Stimulated activated effector memory CD8-positive, alpha-beta T cell treated with anti-CD3 and anti-CD28 coated beads, Interleukin-12 subunit alpha, Interleukin-12 subunit beta, amount 100 ng/mL, for 72 hours (primary cell): ENCODE data around the gene RAB6B.
"Not testable (repeated sequence)": the region's sequence is repeated elsewhere in the genome, so short reads cannot be mapped to it uniquely, and the experiment has no call there.

Source experiments
- ATAC-seq: fragments of 150-1000 bp; cut with Tn5 transposase; 2 replicates; pipeline ENCODE4 v1.10.0; 2021
- DNase-seq, 2 donors: peaks; one replicate each; pipeline ENCODE4 v3.0.0; 2021 to 2022; ENCODE audit warnings: low spot score in 2 of 2
- H3K27ac Mint-ChIP-seq: one replicate; pipeline ENCODE4 v1.8.0; 2022; ENCODE audit warnings: mild to moderate bottlenecking, mixed read lengths
- H3K36me3 Mint-ChIP-seq: one replicate; pipeline ENCODE4 v1.8.0; 2022; ENCODE audit warnings: mild to moderate bottlenecking, mixed read lengths
- H3K4me1 Mint-ChIP-seq: one replicate; pipeline ENCODE4 v1.8.0; 2022; ENCODE audit warnings: mixed read lengths
- H3K4me3 Mint-ChIP-seq: one replicate; pipeline ENCODE4 v1.8.0; 2022; ENCODE audit warnings: mild to moderate bottlenecking, mixed read lengths
- H3K9me3 Mint-ChIP-seq: one replicate; pipeline ENCODE4 v1.8.0; 2022; ENCODE audit warnings: mixed read lengths

The RAB6B gene

GRCh38 chr3:133782454-133782853, 113.2 kb downstream of the RAB6B start:
- no peaks in the 10 kb centered on the region for H3K4me1 Mint-ChIP-seq

GRCh38 chr3:133781570-133781969, 114.1 kb downstream of the RAB6B start:
- Mint-ChIP-seq H3K36me3 (no peaks in the 10 kb centered on the region), H3K9me3 (no peaks in the 10 kb centered on the region), H3K27ac (no peak overlapping the region), H3K4me1 (no peaks in the 10 kb centered on the region), H3K4me3 (no peak overlapping the region)
- no peak for ATAC-seq
- no peak for DNase-seq

More at GRCh38 chr3:133782454-133782853, 113.2 kb downstream of the RAB6B start:
- ATAC-seq (no peak), DNase-seq (no peak)
- Mint-ChIP-seq H3K4me3 (no peak overlapping the region), H3K9me3 (no peaks in the 10 kb centered on the region), H3K27ac (no peak overlapping the region), H3K36me3 (no peaks in the 10 kb centered on the region)

DNA sequence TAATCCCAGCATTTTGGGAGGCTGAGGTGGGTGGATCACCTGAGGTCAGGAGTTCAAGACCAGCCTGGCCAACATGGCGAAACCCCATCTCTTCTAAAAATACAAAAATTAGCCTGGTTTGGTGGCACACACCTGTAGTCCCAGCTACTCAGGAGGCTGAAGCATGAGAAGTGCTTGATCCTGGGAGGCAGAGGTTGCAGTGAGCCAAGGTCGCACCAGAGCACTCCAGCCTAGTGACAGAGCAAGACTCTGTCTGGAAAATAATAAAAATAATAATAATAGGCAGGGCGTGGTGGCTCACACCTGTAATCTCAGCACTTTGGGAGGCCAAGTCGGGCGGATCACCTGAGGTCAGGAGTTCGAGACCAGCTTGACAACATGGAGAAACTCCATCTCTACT, 114.9 kb downstream of the RAB6B start:
- not testable (repeated sequence) for ATAC-seq, H3K36me3 Mint-ChIP-seq, H3K4me3 Mint-ChIP-seq, H3K27ac Mint-ChIP-seq, DNase-seq, H3K9me3 Mint-ChIP-seq, H3K4me1 Mint-ChIP-seq

DNA sequence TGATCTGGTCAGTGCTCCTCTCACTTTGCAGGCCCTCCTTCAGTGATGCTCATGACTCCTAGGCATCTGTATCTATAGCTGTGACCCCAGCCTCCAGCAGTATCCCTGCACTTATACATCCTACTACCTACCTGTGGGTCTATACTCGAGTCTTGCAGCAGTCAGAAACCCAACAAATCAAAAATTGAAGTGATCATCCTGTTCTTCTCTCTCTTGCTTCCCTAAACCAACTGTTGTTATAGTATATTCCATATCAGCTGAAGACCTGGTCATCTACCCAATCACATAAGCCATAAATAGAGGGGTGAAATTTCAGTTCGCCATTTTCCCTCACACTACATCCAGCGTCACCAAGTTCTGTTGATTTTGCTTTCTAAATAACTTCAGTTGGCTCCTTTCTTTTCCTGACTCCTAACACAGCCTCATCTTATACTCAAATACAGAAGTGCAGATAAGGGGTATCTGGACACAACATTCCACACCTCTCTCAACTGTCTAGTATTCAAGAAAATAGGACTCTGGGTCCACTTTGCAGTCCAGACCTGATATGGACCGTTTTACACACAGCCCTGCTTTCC, 116.0 kb downstream of the RAB6B start:
- ATAC-seq: no peak
- no peak for DNase-seq
- H3K9me3 Mint-ChIP-seq: no peaks in the 10 kb centered on the region
- H3K27ac Mint-ChIP-seq: no peak overlapping the region
- no peaks in the 10 kb centered on the region for H3K36me3 Mint-ChIP-seq
- H3K4me1 Mint-ChIP-seq: no peaks in the 10 kb centered on the region
- H3K4me3 Mint-ChIP-seq: no peak overlapping the region

DNA sequence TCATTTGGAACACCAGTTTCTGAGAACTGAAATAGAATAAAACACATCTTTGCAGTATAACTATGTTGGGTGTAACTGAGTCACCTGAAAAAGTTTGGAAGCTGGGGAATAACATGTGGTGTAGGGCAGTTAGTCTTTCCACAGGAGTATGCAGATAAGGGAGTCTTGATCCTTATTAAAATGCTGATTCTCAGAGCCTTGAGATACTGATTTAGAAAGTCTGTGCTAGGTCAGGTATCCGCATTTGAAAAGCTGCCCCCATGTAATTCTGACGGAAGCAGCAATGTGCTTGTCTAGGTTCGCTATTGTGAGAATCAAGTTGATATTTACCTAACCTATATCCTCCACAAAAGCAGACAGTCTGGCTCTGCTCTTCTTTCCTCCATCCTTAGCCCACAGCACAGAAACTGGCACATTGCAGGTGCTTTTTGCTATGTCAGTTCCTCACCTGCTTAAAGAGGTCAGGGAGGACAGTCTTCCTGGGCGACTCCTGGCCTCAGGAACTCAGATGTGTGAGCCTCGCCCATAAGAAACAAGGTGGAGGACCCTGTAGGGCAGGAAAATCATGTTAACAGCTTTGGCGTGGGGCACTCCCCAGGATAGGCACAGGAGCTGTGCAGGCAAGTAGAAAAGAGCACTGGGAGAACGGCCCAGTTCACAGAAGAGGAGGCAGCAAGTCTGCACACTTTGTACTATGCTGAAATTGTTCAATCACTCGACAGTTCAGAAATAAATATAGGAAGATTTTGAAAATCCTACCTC, 117.7 kb downstream of the RAB6B start:
- DNase-seq (no peak), ATAC-seq (no peak)
- H3K36me3 Mint-ChIP-seq: no peaks in the 10 kb centered on the region
- no peaks in the 10 kb centered on the region for H3K4me1 Mint-ChIP-seq
- H3K27ac Mint-ChIP-seq: no peak overlapping the region
- no peak overlapping the region for H3K4me3 Mint-ChIP-seq
- no peaks in the 10 kb centered on the region for H3K9me3 Mint-ChIP-seq

DNA sequence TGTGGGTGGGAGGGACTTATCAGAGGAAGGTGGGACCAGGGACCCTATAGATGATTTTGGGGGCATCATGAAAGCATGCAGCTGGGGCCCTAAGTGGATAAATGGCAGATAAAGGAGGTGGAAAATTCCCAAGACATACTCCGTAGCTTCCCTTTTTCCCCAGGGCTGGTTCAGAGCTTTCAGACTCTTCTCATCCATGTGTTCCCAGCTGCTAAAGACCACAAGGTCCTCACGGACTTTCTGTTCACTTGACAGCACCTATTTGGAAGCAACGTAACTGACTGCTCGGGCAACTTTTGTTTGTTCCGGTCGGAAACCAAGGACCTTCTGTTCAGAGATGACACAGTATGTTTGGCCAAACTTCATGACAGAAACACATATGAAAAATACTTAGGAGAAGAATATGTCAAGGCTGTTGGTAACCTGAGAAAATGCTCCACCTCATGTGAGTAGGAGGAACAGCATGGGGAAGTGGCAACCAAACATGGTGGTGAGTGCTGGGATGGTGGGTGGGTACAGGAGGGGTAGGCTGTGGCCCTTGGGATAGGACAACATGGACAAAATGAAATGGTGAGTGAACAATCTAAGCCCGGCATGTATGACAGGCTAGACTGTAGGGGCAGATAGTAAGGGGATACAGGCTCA, 118.8 kb downstream of the RAB6B start:
- H3K4me1 Mint-ChIP-seq: no peaks in the 10 kb centered on the region
- no peak overlapping the region for H3K27ac Mint-ChIP-seq
- H3K36me3 Mint-ChIP-seq: no peaks in the 10 kb centered on the region
- no peak overlapping the region for H3K4me3 Mint-ChIP-seq
- no peaks in the 10 kb centered on the region for H3K9me3 Mint-ChIP-seq
- ATAC-seq: no peak
- no peak for DNase-seq

DNA sequence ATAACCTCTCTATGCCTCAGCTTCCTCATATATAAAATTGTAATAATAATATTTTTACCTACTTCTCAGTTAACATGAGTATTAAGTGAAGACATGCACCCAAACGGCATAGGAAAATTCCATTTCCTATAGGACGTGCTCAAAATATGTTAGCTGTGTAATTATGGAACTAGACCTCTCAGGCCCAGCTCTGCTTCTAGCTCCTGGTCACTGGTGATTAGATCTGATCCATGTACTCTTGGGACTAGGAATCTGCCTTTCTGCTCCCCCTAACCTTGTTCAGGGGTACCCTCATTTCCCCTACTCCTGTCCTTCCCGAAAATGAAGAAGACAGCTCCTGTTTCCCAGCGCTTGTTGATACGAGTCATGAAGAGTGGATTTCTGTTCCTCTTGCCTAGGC, 119.8 kb downstream of the RAB6B start:
- ATAC-seq: no peak
- no peaks in the 10 kb centered on the region for H3K36me3 Mint-ChIP-seq
- no peaks in the 10 kb centered on the region for H3K9me3 Mint-ChIP-seq
- no peak overlapping the region for H3K27ac Mint-ChIP-seq
- H3K4me3 Mint-ChIP-seq: no peak overlapping the region
- no peaks in the 10 kb centered on the region for H3K4me1 Mint-ChIP-seq
- no peak for DNase-seq

GRCh38 chr3:133775309-133775708, 120.4 kb downstream of the RAB6B start:
- H3K27ac Mint-ChIP-seq: no peak overlapping the region
- ATAC-seq (no peak), DNase-seq (no peak)
- H3K4me1 Mint-ChIP-seq: no peaks in the 10 kb centered on the region
- H3K36me3 Mint-ChIP-seq: no peaks in the 10 kb centered on the region
- H3K4me3 Mint-ChIP-seq: no peak overlapping the region
- H3K9me3 Mint-ChIP-seq: no peaks in the 10 kb centered on the region
